Measurements from ENCODE around the gene RBM15. TPM values are rescaled to one million over a fixed set of nuclear protein-coding genes. Genes with fewer than 3 reads are reported as not detected.

The RBM15 gene
- total and polyA plus RNA-seq, 2 donors, result 4.1 to 42.7 TPM

- DNase-seq (ENCODE audit: extremely low spot score), result no peak
- Histone ChIP-seq H3K4me3 (ENCODE audit: low read depth, low read length) (no peak overlapping the region), H3K36me3 (ENCODE audit: insufficient read depth) (no peaks in the 10 kb centered on the region), H3K27ac (ENCODE audit: low read depth) (no peak overlapping the region), H3K4me1 (ENCODE audit: insufficient read depth) (peaks cover 2% of the 10 kb centered on the region)
- WGBS, result 34% methylated on average over 2 of the region's 2 CpGs
Observed at GRCh38 chr1:110348050-110348449, 8.9 kb downstream of the RBM15 start.

GRCh38 chr1:110348771-110349170, 9.6 kb downstream of the RBM15 start:
- Histone ChIP-seq H3K27ac (ENCODE audit: low read depth) (no peak overlapping the region), H3K36me3 (ENCODE audit: insufficient read depth) (no peaks in the 10 kb centered on the region), H3K4me3 (ENCODE audit: low read depth, low read length) (no peak overlapping the region), H3K4me1 (ENCODE audit: insufficient read depth) (peaks cover 2% of the 10 kb centered on the region)
- no peak for DNase-seq (ENCODE audit: extremely low spot score)

GRCh38 chr1:110350360-110350759, 11.2 kb downstream of the RBM15 start:
- H3K4me1 ChIP-seq (ENCODE audit: insufficient read depth), result peaks cover 2% of the 10 kb centered on the region

GRCh38 chr1:110355321-110355720, 16.1 kb downstream of the RBM15 start:
- no peak for DNase-seq (ENCODE audit: extremely low spot score)
- Histone ChIP-seq H3K27ac (ENCODE audit: low read depth) (no peak overlapping the region), H3K36me3 (ENCODE audit: insufficient read depth) (peaks cover 1% of the 10 kb centered on the region), H3K4me1 (ENCODE audit: insufficient read depth) (peaks cover 2% of the 10 kb centered on the region), H3K4me3 (ENCODE audit: low read depth, low read length) (no peak overlapping the region)
- WGBS, result 58% methylated on average over 1 of the region's 1 CpG

More at GRCh38 chr1:110350360-110350759, 11.2 kb downstream of the RBM15 start:
- 89% methylated on average over 2 of the region's 2 CpGs for WGBS
- no peaks in the 10 kb centered on the region for H3K36me3 ChIP-seq (ENCODE audit: insufficient read depth)
- H3K27ac ChIP-seq (ENCODE audit: low read depth), result no peak overlapping the region
- H3K4me3 ChIP-seq (ENCODE audit: low read depth, low read length), result no peak overlapping the region
- no peak for DNase-seq (ENCODE audit: extremely low spot score)

GRCh38 chr1:110356379-110356778, 17.2 kb downstream of the RBM15 start:
- Histone ChIP-seq H3K4me1 (ENCODE audit: insufficient read depth) (no peaks in the 10 kb centered on the region), H3K4me3 (ENCODE audit: low read depth, low read length) (no peak overlapping the region), H3K27ac (ENCODE audit: low read depth) (no peak overlapping the region), H3K36me3 (ENCODE audit: insufficient read depth) (peaks cover 1% of the 10 kb centered on the region)
- no peak for DNase-seq (ENCODE audit: extremely low spot score)
- WGBS, result 86% methylated on average over 2 of the region's 2 CpGs

- DNase-seq (ENCODE audit: extremely low spot score), result no peak
- Histone ChIP-seq H3K27ac (ENCODE audit: low read depth) (no peak overlapping the region), H3K4me1 (ENCODE audit: insufficient read depth) (no peaks in the 10 kb centered on the region), H3K4me3 (ENCODE audit: low read depth, low read length) (no peak overlapping the region), H3K36me3 (ENCODE audit: insufficient read depth) (peaks cover 6% of the 10 kb centered on the region)
- 98% methylated on average over 2 of the region's 2 CpGs for WGBS
Observed at GRCh38 chr1:110360431-110360830, 21.3 kb downstream of the RBM15 start.

GRCh38 chr1:110361856-110362255, 22.7 kb downstream of the RBM15 start:
- Histone ChIP-seq H3K4me1 (ENCODE audit: insufficient read depth) (no peaks in the 10 kb centered on the region), H3K4me3 (ENCODE audit: low read depth, low read length) (no peak overlapping the region), H3K36me3 (ENCODE audit: insufficient read depth) (peaks cover 6% of the 10 kb centered on the region), H3K27ac (ENCODE audit: low read depth) (no peak overlapping the region)
- 90% methylated on average over 1 of the region's 1 CpG for WGBS
- DNase-seq (ENCODE audit: extremely low spot score), result no peak

GRCh38 chr1:110364221-110364620, 25.0 kb downstream of the RBM15 start:
- no peaks in the 10 kb centered on the region for H3K4me1 ChIP-seq (ENCODE audit: insufficient read depth)
- H3K27ac ChIP-seq (ENCODE audit: low read depth), result no peak overlapping the region
- no peak overlapping the region for H3K4me3 ChIP-seq (ENCODE audit: low read depth, low read length)
- H3K36me3 ChIP-seq (ENCODE audit: insufficient read depth), result peaks cover 6% of the 10 kb centered on the region
- no peak for DNase-seq (ENCODE audit: extremely low spot score)
- 96% methylated on average over 3 of the region's 3 CpGs for WGBS

- Histone ChIP-seq H3K36me3 (ENCODE audit: insufficient read depth) (peaks cover 2% of the 10 kb centered on the region), H3K27ac (ENCODE audit: low read depth) (no peak overlapping the region), H3K4me1 (ENCODE audit: insufficient read depth) (no peaks in the 10 kb centered on the region), H3K4me3 (ENCODE audit: low read depth, low read length) (no peak overlapping the region)
- WGBS, result 29% methylated on average over 1 of the region's 1 CpG
- DNase-seq (ENCODE audit: extremely low spot score), result no peak
Observed at GRCh38 chr1:110370827-110371226, 31.6 kb downstream of the RBM15 start.

GRCh38 chr1:110375490-110375889, 36.3 kb downstream of the RBM15 start:
- Histone ChIP-seq H3K4me3 (ENCODE audit: low read depth, low read length) (no peak overlapping the region), H3K4me1 (ENCODE audit: insufficient read depth) (no peaks in the 10 kb centered on the region), H3K36me3 (ENCODE audit: insufficient read depth) (no peaks in the 10 kb centered on the region), H3K27ac (ENCODE audit: low read depth) (no peak overlapping the region)
- no peak for DNase-seq (ENCODE audit: extremely low spot score)
- WGBS, result 99% methylated on average over 1 of the region's 1 CpG

GRCh38 chr1:110380672-110381283, 41.6 kb downstream of the RBM15 start:
- no peak for DNase-seq (ENCODE audit: extremely low spot score)
- no peaks in the 10 kb centered on the region for H3K36me3 ChIP-seq (ENCODE audit: insufficient read depth)
- H3K4me1 ChIP-seq (ENCODE audit: insufficient read depth), result no peaks in the 10 kb centered on the region
- no peak overlapping the region for H3K4me3 ChIP-seq (ENCODE audit: low read depth, low read length)
- WGBS, result 68% methylated on average over 10 of the region's 10 CpGs
- no peak overlapping the region for H3K27ac ChIP-seq (ENCODE audit: low read depth)

- WGBS, result 55% methylated on average over 5 of the region's 5 CpGs
- H3K4me1 ChIP-seq (ENCODE audit: insufficient read depth), result no peaks in the 10 kb centered on the region
- no peak for DNase-seq (ENCODE audit: extremely low spot score)
- no peak overlapping the region for H3K27ac ChIP-seq (ENCODE audit: low read depth)
- no peak overlapping the region for H3K4me3 ChIP-seq (ENCODE audit: low read depth, low read length)
- no peaks in the 10 kb centered on the region for H3K36me3 ChIP-seq (ENCODE audit: insufficient read depth)
Observed at GRCh38 chr1:110383251-110383990, 44.2 kb downstream of the RBM15 start.

- no peak for DNase-seq (ENCODE audit: extremely low spot score)
- H3K36me3 ChIP-seq (ENCODE audit: insufficient read depth), result no peaks in the 10 kb centered on the region
- no peak overlapping the region for H3K4me3 ChIP-seq (ENCODE audit: low read depth, low read length)
- H3K27ac ChIP-seq (ENCODE audit: low read depth), result no peak overlapping the region
- 94% methylated on average over 19 of the region's 19 CpGs for WGBS
- no peaks in the 10 kb centered on the region for H3K4me1 ChIP-seq (ENCODE audit: insufficient read depth)
Observed at GRCh38 chr1:110384581-110385321, 45.6 kb downstream of the RBM15 start.

- 98% methylated on average over 1 of the region's 1 CpG for WGBS
- no peaks in the 10 kb centered on the region for H3K4me1 ChIP-seq (ENCODE audit: insufficient read depth)
- no peak overlapping the region for H3K27ac ChIP-seq (ENCODE audit: low read depth)
- no peak for DNase-seq (ENCODE audit: extremely low spot score)
- H3K4me3 ChIP-seq (ENCODE audit: low read depth, low read length), result no peak overlapping the region
- no peaks in the 10 kb centered on the region for H3K36me3 ChIP-seq (ENCODE audit: insufficient read depth)
Observed at GRCh38 chr1:110385369-110385768, 46.2 kb downstream of the RBM15 start.
